SK-N-SH (cell line): ENCODE results near the gene MBD6.

ENCODE experiments used
- ELF1 ChIP-seq: IDR thresholded peaks from 2 replicates; pipeline ENCODE4 v1.4.0; 2012
- EP300 ChIP-seq, 2 experiments: IDR thresholded peaks; 2 replicates each; pipeline versions ENCODE4 v1.4.0 to v1.6.1; 2012; ENCODE audit warnings: borderline replicate concordance in 1 of 2, low read depth in 1 of 2, low read length in 1 of 2
- GABPA ChIP-seq: IDR thresholded peaks from 2 replicates; pipeline ENCODE4 v1.4.0; 2012; ENCODE audit warnings: low read depth, mild to moderate bottlenecking
- NRF1 ChIP-seq: IDR thresholded peaks from 2 replicates; pipeline ENCODE4 v1.6.1; 2012; ENCODE audit warnings: low read depth, mild to moderate bottlenecking, low read length
- POLR2AphosphoS5 ChIP-seq: IDR thresholded peaks from 2 replicates; pipeline ENCODE4 v1.6.1; 2012; ENCODE audit warnings: low read depth, low read length
- RCOR1 ChIP-seq: fragments of 150-350 bp; IDR thresholded peaks from 2 replicates; pipeline ENCODE4 v1.6.1; 2017; ENCODE audit warnings: antibody characterized with exemption, low read length
- SIN3A ChIP-seq: IDR thresholded peaks from 2 replicates; pipeline ENCODE4 v1.6.1; 2012; ENCODE audit warnings: low read depth, mild to moderate bottlenecking, low read length, moderate library complexity, borderline replicate concordance
- TCF12 ChIP-seq: IDR thresholded peaks from 2 replicates; pipeline ENCODE4 v1.4.0; 2012
- TF ChIP-seq, protein P1 (sequence below): fragments of 200-600 bp; sonication (generic); IDR thresholded peaks from 2 replicates; pipeline ENCODE4 v1.6.1; 2017; ENCODE audit warnings: antibody characterized with exemption, mild to moderate bottlenecking, moderate library complexity
- TF ChIP-seq, protein P2 (sequence below): IDR thresholded peaks from 2 replicates; pipeline ENCODE4 v1.4.0; 2012; ENCODE audit warnings: low read depth
- TF ChIP-seq, protein P3 (sequence below): IDR thresholded peaks from 2 replicates; pipeline ENCODE4; 2012

DNA sequence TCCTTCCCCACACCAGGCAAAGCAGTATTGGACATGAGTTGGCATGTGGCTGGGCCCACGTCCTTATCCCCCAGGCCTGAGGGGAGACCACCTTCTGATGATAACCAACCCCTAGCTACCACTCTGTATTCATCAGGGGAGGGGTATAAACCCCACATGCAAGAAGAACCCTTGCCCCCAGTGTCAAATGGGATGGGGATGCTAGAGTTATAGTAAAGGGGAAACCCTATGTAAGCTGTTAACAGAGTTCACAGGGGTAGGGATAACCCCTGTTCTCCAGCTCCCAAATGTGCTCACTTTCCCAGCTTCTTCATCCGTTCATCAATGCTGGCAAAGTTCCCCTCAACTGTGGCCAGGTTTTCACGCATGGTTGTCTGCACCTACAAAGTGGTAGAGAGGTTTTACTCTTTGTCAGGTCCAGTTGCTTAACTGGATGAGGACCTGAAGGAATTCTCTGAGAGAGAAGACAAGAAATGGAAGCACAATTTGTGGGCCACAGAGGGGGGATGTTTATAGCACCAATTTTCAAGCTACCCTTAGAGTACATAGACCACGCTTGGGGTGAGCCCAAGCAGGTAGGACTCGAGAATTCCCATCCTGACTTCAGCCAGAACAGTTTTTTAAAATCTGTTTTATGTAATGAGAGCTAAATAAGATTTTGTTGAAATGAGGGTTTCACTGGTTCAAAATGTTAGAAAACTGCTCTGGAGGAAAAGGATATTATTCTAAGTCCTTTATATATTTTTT lies 7.9 kb downstream of the MBD6 start:
- TF ChIP-seq GABPA (no peak), TCF12 (no peak), POLR2AphosphoS5 (peak; percentile 37; the same call in 1 of the 2 replicates), RCOR1 (no peak), SIN3A (no peak), NRF1 (no peak), EP300 (IDR thresholded peaks at IDR 0.05; ENCODE audit: borderline replicate concordance in 1 of 2, low read depth in 1 of 2, low read length in 1 of 2) (no peak), ELF1 (no peak)
- TF ChIP-seq, protein P1, sequence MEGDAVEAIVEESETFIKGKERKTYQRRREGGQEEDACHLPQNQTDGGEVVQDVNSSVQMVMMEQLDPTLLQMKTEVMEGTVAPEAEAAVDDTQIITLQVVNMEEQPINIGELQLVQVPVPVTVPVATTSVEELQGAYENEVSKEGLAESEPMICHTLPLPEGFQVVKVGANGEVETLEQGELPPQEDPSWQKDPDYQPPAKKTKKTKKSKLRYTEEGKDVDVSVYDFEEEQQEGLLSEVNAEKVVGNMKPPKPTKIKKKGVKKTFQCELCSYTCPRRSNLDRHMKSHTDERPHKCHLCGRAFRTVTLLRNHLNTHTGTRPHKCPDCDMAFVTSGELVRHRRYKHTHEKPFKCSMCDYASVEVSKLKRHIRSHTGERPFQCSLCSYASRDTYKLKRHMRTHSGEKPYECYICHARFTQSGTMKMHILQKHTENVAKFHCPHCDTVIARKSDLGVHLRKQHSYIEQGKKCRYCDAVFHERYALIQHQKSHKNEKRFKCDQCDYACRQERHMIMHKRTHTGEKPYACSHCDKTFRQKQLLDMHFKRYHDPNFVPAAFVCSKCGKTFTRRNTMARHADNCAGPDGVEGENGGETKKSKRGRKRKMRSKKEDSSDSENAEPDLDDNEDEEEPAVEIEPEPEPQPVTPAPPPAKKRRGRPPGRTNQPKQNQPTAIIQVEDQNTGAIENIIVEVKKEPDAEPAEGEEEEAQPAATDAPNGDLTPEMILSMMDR: no peak
- TF ChIP-seq, protein P2, sequence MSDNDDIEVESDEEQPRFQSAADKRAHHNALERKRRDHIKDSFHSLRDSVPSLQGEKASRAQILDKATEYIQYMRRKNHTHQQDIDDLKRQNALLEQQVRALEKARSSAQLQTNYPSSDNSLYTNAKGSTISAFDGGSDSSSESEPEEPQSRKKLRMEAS: no peak
- TF ChIP-seq, protein P3, sequence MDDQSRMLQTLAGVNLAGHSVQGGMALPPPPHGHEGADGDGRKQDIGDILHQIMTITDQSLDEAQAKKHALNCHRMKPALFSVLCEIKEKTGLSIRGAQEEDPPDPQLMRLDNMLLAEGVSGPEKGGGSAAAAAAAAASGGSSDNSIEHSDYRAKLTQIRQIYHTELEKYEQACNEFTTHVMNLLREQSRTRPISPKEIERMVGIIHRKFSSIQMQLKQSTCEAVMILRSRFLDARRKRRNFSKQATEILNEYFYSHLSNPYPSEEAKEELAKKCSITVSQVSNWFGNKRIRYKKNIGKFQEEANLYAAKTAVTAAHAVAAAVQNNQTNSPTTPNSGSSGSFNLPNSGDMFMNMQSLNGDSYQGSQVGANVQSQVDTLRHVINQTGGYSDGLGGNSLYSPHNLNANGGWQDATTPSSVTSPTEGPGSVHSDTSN: no peak
